SH-SY5Y (cell line): ENCODE results near the gene ARR3.

Experiments
- GATA2 ChIP-seq: IDR thresholded peaks from 2 replicates; pipeline ENCODE4 v1.6.1; 2011; ENCODE audit warnings: mild to moderate bottlenecking, low read depth, low read length
- GATA3 ChIP-seq: IDR thresholded peaks from 2 replicates; pipeline ENCODE4 v1.6.1; 2011; ENCODE audit warnings: low read depth, mild to moderate bottlenecking, low read length, moderate library complexity

- TF ChIP-seq GATA3 (no peak), GATA2 (no peak)
Observed at GRCh38 chrX:70301716-70302115, 33.6 kb downstream of the ARR3 start.
